ENCODE data around the gene SLC16A2. TPM values are rescaled to one million over a fixed set of nuclear protein-coding genes. Genes with fewer than 3 reads are reported as not detected.

SLC16A2 gene
- polyA plus RNA-seq, 3 donors, result not detected

- no peak overlapping the region for H2AFZ ChIP-seq (ENCODE audit: insufficient read depth, low read depth, low read length, poor library complexity, severe bottlenecking)
- Mint-ChIP-seq H3K27me3 (ENCODE audit: low read depth in 3 of 3) (peaks cover 0 to 4% (median 2%) of the 10 kb centered on the region in 3 donors), H3K9me3 (peaks cover 0 to 6% (median 2%) of the 10 kb centered on the region in 7 donors), H3K4me1 (peaks cover 12% of the 10 kb centered on the region), H3K36me3 (no peaks in the 10 kb centered on the region), H3K4me3 (no peak overlapping the region), H3K27ac (no peak overlapping the region)
- peaks cover 11% of the 10 kb centered on the region in 2 donors for H3K4me1 ChIP-seq (ENCODE audit: control insufficient read depth in 1 of 2, insufficient read depth in 2 of 2, low read length in 2 of 2)
- H3K9me3 ChIP-seq (replicated peaks in 1 of 2; ENCODE audit: control insufficient read depth in 1 of 2, insufficient read depth in 1 of 2, low read length in 2 of 2), result no peaks in the 10 kb centered on the region
- intact Hi-C loops (cut with micrococcal nuclease), result no loop called here
- H3K4me3 ChIP-seq (replicated peaks in 1 of 3; ENCODE audit: low read depth in 2 of 3, low read length in 3 of 3), result no peak overlapping the region
- no peak overlapping the region for H3K4me2 ChIP-seq (replicated peaks; ENCODE audit: extremely low read depth, low read length, poor library complexity, severe bottlenecking)
- no peak for DNase-seq
- no peaks in the 10 kb centered on the region for H3K79me2 ChIP-seq (ENCODE audit: insufficient read depth, low read length)
- no peak overlapping the region for H3K27ac ChIP-seq (ENCODE audit: low read depth in 1 of 2, low read length in 2 of 2)
- WGBS (ENCODE audit: insufficient coverage), result 97% methylated on average over 4 of the region's 7 CpGs
- no peak overlapping the region for H3K9ac ChIP-seq (ENCODE audit: insufficient read depth, low read length, poor library complexity, severe bottlenecking)
- no peaks in the 10 kb centered on the region for H3K27me3 ChIP-seq (ENCODE audit: control insufficient read depth in 2 of 2, insufficient read depth in 2 of 2, low read length in 2 of 2)
- TF ChIP-seq, protein P1, sequence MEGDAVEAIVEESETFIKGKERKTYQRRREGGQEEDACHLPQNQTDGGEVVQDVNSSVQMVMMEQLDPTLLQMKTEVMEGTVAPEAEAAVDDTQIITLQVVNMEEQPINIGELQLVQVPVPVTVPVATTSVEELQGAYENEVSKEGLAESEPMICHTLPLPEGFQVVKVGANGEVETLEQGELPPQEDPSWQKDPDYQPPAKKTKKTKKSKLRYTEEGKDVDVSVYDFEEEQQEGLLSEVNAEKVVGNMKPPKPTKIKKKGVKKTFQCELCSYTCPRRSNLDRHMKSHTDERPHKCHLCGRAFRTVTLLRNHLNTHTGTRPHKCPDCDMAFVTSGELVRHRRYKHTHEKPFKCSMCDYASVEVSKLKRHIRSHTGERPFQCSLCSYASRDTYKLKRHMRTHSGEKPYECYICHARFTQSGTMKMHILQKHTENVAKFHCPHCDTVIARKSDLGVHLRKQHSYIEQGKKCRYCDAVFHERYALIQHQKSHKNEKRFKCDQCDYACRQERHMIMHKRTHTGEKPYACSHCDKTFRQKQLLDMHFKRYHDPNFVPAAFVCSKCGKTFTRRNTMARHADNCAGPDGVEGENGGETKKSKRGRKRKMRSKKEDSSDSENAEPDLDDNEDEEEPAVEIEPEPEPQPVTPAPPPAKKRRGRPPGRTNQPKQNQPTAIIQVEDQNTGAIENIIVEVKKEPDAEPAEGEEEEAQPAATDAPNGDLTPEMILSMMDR (IDR thresholded peaks at IDR 0.05), result no peak
- no peaks in the 10 kb centered on the region for H4K20me1 ChIP-seq (ENCODE audit: insufficient read depth, low read length)
- no peaks in the 10 kb centered on the region for H3K36me3 ChIP-seq (replicated peaks in 1 of 2; ENCODE audit: control insufficient read depth in 1 of 2, insufficient read depth in 2 of 2, low read length in 2 of 2)
These were observed 109.8 kb downstream of the SLC16A2 start for GRCh38 chrX:74531081-74531480.

DNA sequence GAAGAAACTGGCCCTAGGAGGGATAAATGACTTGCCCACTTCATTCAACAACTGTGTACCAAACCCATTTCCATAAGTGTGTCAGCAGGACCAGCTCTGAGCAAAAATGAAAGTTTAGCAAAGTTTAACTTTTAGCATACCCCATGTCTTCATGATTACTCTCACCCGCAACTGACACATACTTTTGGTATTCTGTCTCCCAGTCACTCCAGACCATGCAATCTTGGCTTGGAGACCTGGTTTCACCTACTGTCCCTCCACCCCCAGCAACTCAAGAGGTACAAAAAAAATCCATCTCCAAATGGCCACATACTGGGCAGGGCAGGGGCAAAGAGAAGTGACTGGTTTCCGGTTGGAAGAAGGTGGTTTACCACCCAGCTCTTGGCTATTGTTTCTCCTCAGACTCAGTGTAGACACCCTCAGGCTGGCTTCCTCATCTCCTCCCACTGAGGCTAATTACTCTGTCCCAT, 113.3 kb downstream of the SLC16A2 start:
- peak overlapping the region; percentile 82 for H3K4me2 ChIP-seq (replicated peaks; ENCODE audit: extremely low read depth, low read length, poor library complexity, severe bottlenecking)
- no peak overlapping the region for H2AFZ ChIP-seq (ENCODE audit: insufficient read depth, low read depth, low read length, poor library complexity, severe bottlenecking)

More for the DNA sequence above, 113.3 kb downstream of the SLC16A2 start:
- H3K9me3 ChIP-seq (replicated peaks in 1 of 2; ENCODE audit: control insufficient read depth in 1 of 2, insufficient read depth in 1 of 2, low read length in 2 of 2), result no peaks in the 10 kb centered on the region
- H3K36me3 ChIP-seq (replicated peaks in 1 of 2; ENCODE audit: control insufficient read depth in 1 of 2, insufficient read depth in 2 of 2, low read length in 2 of 2), result no peaks in the 10 kb centered on the region
- Mint-ChIP-seq H3K27ac (peak overlapping the region in 1 of 7 donors; percentile 64), H3K9me3 (peaks cover 0 to 10% (median 2%) of the 10 kb centered on the region in 7 donors), H3K27me3 (ENCODE audit: low read depth in 3 of 3) (peaks cover 1 to 6% (median 3%) of the 10 kb centered on the region in 3 donors), H3K36me3 (no peaks in the 10 kb centered on the region), H3K4me1 (peaks cover 23% of the 10 kb centered on the region), H3K4me3 (no peak overlapping the region)
- 100% methylated on average over 1 of the region's 2 CpGs for WGBS (ENCODE audit: insufficient coverage)
- intact Hi-C loops (cut with micrococcal nuclease), result no loop called here
- H4K20me1 ChIP-seq (ENCODE audit: insufficient read depth, low read length), result no peaks in the 10 kb centered on the region
- H3K27me3 ChIP-seq (ENCODE audit: control insufficient read depth in 2 of 2, insufficient read depth in 2 of 2, low read length in 2 of 2), result no peaks in the 10 kb centered on the region
- no peak overlapping the region for H3K9ac ChIP-seq (ENCODE audit: insufficient read depth, low read length, poor library complexity, severe bottlenecking)
- H3K27ac ChIP-seq (ENCODE audit: low read depth in 1 of 2, low read length in 2 of 2), result no peak overlapping the region
- DNase-seq, result peak in 2 of 3 donors; percentile 13 to 19
- no peaks in the 10 kb centered on the region for H3K79me2 ChIP-seq (ENCODE audit: insufficient read depth, low read length)
- TF ChIP-seq, protein P1 (IDR thresholded peaks at IDR 0.05), result no peak
- no peak overlapping the region for H3K4me3 ChIP-seq (replicated peaks in 1 of 3; ENCODE audit: low read depth in 2 of 3, low read length in 3 of 3)
- peaks cover 17 to 20% of the 10 kb centered on the region in 2 donors for H3K4me1 ChIP-seq (ENCODE audit: control insufficient read depth in 1 of 2, insufficient read depth in 2 of 2, low read length in 2 of 2)

Measured in CD14-positive monocyte (primary cell).